ENCODE results near the gene CYP2W1.

The CYP2W1 gene

DNA sequence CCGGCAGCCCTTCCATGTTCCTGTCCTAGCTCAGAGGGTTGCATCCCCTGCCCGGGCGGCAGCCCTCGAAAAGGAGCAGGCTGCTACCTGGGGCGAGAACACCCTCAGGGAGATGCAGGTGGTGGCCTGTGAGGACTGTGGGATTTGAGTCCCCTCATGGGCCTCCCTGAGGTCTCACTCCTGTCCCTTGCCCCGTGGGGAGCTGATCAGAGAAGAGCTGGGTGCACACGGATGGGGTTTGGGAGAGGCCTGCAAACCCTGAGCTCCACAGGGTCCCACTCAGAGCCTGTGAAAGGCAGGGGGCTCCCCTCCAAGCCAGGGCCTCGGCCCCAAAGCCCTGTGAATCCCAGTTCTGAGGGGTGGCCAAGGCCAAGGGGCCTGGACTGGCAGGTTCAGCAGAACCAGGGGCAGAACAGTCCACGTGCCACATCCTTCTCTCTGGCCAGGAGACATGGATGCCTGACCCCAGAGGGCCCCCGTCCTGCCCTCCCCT is 424 bp upstream of the CYP2W1 start:
- no peak for DNase-seq (ENCODE audit: low spot score)

DNA sequence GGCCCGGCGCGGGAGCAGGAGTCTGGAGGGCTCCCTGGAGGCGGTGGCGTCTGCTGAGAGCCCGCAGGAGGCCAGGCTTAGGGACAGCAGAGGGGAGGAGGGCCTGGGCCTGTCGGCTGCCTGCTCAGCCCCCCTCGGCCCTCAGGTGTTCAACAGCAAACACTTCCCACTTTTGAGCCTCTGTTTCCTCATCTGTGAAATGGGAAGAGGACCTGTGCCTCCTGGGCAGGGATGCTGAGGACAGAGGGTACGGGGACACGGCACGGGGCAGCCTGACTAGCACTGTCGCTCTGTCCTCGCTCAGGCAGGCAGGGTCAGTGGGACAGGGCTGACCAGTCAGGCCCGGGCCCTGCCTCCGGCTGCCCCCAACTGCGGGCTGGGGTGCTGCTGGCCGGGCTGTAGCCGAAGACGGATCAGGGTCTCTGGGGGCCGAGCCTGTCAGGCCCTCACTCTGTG is 663 bp downstream of the CYP2W1 start:
- no peak for DNase-seq (ENCODE audit: low spot score)

DNA sequence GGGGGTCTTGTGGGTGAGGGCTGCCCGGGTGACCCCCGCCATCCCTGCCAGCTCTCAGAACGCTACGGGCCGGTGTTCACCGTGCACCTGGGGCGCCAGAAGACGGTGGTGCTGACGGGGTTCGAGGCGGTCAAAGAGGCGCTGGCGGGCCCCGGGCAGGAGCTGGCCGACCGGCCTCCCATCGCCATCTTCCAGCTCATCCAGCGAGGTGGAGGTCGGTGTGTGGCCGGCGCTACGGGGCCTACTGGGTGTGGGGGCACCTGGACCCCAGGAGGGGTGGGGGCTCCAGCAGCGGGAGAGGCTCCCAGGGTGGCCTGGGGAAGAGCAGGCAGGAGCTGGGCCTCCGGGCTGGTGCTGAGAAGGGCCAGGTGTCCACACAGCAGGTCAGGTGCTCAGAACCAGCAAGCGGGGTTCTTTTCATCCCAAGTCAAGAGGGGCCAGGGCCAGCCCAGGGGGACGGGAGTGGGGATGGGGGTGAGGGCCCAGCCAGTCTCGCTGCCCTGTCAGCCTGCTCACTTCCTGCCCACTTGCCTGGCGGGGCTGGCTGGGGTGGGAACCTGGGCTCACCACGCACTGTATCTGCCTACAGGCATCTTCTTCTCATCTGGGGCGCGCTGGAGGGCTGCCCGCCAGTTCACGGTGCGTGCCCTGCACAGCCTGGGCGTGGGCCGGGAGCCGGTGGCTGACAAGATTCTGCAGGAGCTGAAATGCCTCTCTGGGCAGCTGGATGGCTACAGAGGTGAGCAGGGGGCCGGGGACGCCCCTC is 1.6 kb downstream of the CYP2W1 start:
- no peak for DNase-seq (ENCODE audit: low spot score)

DNA sequence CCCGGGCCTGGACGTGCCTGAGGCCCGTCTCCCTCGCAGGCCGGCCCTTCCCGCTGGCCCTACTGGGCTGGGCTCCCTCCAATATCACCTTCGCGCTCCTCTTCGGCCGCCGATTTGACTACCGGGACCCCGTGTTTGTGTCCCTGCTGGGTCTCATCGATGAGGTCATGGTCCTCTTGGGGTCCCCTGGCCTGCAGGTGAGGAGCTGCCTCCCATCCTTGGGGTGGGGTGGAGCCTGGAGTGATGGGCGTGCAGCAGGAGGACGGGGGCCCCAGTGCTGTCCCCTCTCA is 2.1 kb downstream of the CYP2W1 start:
- no peak for DNase-seq (ENCODE audit: low spot score)

DNA sequence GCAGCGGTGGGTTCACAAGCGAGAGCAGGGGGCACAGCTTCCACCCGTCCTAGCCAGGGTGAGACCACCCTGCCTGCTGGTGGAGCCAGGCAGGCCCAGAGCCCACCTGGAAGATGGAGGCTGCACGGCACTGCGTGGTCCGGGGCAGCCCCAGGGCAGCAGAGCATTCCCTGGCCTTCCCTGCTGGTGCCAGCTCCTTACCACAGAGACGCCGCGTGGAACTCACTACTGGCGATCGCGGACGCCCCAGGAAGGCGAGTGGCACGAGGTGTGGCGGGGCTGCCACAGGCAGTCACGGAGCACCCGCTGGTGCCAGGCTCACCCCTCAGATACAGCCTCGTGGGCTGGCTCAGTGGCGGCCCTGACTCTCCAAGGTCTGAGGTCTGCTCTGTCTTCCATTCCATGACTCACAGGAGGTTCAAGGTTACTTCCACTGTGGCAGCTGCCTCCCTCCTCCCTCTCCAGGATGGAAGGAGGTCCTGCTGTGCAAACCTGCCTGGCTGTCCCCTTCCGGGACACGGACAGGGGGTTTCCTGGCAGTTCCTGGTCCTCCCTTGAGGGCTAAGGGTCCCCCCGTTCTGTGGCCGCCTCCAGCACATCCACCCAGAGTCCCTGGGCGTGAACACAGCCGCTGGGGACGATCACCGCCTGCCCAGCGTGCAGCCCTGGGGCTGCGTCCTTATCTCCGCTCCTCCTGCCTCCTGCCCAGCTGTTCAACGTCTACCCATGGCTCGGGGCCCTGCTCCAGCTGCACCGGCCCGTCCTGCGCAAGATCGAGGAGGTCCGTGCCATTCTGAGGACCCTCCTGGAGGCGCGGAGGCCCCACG is 3.1 kb downstream of the CYP2W1 start:
- DNase-seq (ENCODE audit: low spot score), result no peak

DNA sequence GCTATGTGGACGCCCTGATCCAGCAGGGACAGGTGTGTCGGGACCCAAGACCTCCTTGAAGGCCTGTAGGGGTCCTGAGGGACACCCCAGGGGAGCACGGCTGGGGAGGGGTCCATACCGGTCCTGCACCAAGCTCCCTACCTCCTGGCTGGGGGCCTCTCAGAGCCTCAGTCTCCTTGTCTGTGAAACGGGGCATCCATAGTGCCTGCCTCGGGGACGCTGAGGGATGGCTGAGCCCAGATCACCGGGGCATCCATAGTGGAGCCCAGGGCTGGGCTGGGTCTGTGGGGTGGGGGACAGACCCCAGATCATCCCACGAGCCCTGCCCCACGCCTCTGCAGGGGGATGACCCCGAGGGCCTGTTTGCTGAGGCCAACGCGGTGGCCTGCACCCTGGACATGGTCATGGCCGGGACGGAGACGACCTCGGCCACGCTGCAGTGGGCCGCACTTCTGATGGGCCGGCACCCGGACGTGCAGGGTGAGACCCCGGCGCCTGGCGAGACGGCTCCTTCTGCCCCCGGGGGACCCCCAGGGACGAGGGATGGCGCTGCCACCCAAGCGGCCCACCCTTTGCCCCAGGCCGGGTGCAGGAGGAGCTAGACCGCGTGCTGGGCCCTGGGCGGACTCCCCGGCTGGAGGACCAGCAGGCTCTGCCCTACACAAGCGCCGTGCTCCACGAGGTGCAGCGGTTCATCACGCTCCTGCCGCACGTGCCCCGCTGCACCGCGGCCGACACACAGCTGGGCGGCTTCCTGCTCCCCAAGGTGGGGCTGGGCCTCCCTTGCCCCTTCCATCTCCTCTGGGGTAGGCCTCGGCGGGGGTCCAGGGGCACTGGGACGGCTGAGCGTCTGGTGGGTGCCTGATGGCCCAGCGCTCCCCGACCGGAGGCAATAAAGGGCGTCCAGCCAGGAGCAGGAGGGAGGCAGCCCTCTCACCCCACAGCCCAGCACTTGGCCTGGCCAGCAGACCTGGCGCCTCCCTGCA is 4.1 kb downstream of the CYP2W1 start:
- DNase-seq (ENCODE audit: low spot score), result no peak

DNA sequence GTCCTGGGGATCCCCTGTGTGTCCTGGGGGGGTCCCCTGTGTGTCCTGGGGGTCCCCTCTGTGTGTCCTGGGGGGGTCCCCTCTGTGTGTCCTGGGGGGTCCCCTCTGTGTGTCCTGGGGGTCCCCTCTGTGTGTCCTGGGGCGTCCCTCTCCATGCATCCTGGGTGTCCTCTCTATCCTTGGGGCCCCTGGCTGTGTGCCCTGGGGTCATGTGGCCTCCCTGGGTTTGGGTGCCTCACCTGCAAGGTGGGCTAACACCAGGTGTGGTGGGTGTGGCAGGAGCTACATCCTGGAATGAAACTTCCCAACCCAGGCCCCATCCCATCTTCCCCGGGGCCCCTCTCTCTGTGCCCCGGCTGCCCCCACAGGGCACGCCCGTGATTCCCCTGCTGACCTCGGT is 4.9 kb downstream of the CYP2W1 start:
- no peak for DNase-seq (ENCODE audit: low spot score)

DNA sequence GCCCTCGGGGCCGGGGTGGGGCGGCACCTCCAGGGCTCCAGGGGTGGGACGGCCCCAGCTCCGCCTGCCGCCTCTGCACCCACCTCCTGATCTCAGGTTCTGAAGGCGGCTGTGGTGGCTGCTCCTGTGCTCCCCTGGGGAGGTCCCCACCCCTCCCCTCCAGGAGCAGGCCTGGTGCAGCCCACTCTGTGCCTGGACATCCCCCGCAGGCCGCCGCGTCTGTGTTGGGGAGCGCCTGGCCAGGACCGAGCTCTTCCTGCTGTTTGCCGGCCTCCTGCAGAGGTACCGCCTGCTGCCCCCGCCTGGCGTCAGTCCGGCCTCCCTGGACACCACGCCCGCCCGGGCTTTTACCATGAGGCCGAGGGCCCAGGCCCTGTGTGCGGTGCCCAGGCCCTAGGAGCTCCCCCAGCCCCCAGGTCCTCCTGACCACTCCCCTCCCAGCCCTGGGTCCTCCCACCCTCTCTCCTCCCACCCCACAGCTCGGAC is 5.5 kb downstream of the CYP2W1 start:
- no peak for DNase-seq (ENCODE audit: low spot score)

DNA sequence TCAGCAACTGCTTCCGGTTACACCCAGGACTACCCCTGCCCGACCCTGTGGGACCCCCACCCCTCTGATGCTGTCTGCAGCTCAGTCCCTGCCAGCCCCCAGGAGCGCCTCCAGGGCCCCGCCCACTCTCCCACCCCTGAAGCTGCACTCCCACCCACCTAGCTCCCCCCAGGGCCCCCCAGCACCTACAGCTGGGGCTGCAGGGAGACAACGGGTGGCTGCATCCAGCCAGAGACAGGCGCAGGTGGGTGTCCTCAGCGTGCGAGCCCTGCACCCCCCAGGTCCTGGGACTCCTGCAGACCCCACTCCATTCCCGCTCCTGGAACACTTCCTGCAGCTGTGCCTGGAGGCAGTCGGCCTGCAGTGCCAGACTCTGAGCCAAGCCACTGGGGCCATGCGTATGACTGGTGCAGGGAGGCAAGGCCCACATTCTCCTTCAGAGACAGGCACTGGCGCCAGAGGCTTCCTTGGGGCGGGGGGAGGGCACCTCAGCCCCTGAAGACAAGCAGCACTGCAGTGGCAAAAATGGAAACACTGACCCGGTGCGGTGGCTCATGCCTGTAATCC is 6.1 kb downstream of the CYP2W1 start:
- DNase-seq (ENCODE audit: low spot score), result no peak

DNA sequence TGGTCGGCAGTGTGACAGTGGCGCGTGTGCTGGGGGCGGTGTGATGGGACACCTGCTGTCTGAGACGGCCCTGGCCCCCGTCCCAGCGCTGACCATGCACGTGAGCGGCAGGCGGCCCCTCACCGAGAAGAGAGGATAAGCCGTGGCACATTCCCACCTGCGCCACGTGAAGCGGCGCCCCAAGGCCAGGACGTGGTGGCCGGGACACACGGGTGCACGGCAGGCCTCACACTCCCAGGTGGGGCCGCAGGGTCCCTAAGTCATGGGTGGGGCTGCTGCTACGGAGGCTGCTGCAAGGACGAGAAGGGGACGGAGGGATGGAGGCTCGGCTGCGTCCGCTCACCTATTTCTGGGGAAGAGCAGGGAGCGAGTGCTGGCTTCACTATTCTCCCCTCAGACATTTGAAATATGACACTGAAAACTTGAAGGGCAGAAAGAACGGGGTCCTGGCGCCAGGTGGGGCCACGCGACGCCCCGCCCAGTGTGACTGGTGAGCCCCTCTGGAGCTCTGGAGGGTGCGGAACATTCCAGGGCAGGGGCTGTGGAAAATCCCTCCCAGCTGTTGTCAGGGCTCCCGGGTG is 7.5 kb downstream of the CYP2W1 start:
- DNase-seq (ENCODE audit: low spot score), result no peak

DNA sequence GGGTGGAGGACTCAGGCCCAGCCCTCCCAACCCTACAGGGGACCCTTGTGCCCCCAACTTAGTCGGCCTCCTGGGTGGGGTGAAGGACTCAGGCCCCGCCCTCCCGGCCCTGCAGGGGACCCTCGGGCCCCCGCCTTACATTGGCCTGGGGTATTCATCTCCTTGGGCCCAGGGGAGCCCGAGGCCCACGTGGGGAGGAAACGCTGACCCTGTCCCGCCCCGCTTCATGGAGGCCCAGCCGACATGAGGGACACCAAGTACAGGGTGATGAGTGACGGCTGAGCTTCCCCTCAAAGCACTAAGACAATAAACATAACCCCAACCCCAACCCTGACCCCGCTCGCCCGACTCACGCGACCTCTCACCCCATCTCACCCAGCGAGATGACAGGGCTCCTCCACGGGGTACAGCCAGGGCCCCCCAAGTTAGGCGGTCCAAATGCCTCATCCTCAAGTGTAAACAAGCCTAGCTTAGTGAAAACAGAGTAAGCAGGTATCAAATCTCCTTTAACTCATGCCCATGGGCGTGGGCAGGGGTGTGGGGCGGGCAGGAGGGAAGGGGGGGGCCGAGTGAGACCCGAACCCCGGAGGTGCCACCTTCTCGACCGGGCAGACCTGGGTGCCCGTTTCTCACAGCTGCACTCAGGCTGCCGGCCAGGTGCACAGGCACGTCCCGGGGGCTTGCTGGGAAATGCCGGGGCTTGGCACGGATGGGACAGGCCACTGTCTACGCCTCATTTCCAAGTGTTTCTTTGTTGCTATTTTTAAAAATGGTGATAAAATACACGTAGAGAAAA is 8.2 kb downstream of the CYP2W1 start:
- no peak for DNase-seq (ENCODE audit: low spot score)

DNA sequence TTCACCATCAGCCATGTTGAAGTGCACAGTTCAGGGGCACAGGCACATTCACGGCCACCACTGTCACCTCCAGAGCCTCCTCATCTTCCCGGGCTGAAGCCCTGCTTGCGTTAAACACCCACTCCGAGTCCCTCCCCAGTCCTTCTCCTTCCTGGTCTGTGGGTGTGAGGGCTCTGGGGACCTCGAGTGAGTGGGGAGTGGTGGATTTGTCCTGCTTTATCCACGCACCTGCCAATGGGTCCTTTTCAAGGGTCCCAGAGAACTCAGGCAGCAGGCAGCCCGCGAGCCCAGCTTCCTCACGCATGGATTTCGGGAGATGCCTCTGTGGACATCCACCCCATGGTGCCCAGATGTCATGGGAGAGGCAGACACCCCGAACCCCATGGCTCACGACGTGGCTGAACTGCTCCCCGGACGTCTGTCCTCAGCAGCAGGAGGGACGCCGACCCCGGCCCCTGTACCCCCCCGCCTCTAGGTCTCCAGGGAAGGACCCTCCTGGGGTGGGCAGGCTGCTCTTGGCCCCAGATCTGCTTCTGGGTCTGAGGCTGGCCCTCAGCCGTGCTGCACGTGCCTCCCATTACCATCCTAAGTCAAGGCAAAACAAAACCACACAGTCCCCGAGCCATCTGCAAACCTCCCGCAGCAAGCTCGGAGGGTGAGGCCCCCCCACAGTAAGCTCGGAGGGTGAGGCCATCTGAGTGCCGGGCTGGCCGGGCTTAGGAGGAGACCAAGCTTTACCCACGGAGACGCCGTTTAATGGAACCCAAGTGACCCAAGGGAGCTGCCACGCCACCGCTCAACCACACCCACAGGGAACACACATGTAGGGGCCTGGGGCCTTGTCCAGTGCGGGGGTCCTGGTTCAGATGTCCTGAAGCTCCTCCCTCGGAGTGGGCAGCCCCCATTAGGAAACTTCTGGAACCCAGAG is 9.0 kb downstream of the CYP2W1 start:
- no peak for DNase-seq (ENCODE audit: low spot score)

DNA sequence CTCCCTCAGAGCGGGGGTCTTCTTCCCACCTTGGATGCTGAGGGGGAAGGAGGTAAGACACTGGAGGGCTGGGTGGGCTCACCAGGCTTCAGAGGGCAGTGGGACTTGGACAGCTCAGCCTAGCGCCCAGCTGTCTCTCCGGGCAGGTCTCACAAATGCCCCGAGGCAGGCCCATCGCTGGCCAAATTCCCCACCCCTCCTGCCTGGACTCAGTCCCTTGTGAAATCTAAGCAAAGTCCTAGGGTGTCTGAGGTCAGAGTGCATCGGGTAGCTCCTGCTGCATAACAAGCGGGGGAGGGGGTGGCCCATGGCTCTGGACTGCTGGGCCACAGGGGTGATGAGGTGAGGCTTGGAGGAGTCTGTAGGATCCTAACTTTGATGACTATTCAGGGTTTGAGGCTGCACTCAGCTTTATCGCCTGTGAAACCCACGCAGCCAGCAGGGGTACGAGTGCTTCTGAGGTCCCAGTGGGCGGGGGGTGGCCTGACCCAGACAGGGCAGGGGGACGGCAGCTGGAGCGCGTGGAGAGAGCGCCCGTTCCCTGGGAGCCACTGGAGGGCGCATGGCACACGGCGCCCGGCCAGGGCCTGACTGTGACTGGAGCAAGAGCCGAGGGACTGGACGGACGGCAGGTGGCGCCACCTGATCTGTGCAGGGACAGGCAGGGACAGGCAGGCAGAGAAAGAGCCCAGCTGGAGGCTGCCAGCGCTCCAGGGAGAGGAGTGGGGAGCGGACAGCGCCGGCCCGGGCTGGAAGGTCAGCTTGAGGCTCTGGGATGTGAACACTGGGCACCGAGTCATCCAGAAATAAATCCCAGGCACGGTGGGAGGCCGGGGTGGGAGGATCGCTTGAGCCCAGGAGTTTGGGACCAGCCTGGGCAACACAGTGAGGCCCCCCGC is 10.0 kb downstream of the CYP2W1 start:
- DNase-seq (ENCODE audit: low spot score), result peak; percentile 99

DNA sequence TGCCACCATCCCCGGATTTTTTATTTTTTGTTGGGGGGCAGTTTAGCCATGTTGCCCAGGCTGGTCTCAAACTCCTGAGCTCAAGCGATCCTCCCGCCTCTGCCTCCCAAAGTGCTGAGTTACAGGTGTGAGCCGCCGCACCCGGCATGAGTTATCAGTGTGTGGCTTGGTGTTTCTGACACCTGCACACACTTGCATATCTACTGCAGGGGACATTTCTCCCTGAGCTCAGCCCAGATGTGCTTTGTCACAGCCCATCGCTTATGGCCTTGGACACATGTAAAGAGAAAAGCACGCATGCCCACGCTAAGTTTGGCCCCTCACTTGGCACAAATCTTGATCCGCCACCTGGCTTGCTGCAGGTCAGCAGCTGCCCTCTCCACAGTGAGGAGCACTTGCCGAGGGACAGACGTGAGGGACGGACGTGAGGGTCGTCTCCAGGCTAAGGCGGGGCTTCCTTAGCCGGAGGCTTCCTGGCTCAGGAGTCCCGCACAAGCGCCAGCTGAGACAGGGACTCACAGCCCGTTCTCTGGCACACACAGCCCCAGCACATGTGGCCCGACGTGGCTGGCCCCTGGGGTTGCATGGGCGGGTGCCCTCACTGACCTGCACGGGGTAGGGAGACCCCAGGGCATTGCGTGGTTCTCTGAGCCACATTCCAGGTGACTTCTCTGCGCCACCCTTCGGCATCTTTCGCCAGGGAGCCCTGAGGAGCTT is 11.8 kb downstream of the CYP2W1 start:
- no peak for DNase-seq (ENCODE audit: low spot score)

DNA sequence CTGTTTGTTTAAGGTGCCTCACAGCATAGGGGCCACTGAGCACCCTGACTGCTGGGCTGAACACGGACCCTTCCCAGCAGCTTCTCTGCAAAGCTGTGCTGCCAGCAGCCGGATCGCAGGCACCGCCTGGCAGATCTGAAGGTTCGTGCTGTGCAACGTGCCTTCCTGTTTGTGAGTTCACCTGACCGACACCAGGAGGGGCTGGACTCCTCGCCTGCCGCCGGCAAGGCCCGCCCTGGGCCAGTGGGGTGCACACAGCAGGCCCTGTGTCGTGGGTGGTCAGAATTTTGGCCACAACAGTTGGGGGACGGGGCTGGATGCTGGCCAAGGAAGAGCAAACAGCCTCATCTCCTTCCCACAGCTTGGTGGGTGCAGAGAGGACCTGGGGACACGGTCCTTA is 12.6 kb downstream of the CYP2W1 start:
- no peak for DNase-seq (ENCODE audit: low spot score)

DNA sequence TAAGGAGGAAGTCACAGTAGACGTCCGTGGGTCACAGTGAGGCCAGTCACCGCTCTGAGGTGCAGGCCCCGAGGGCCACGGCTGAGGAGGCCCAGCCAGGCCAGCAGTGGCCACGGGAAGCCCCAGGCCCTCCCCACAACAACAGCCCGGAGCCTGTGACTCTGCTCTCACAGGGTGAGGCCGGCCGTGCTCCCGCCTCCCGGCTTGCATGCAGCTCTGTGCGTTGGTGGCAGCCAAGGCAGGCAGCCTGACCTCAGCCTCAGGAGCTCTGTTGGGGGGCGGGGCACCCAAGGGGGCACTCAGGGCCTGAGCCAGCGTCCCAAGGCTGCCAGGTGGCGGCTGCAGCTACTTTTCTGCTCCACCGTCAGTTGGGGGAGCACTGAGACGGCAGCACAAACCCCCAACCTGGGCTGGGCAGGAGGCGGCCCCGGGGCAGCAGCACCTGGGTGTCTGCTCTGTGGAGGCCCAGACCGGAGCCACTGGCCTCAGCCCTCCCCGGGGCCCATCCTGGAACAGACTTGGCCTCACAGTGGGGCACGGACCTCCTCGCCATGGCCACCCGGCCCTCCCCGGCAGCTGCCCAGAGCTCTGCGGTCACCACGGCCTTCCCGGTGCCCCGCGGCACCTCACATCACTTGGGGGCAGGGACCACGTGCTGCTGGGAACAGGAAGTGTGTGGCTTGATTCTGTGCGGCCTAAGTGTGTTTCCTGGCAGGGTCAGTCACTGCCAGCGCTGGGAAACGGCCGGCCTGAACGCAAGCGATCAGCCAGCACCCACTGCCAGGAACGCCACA is 13.3 kb downstream of the CYP2W1 start:
- DNase-seq (ENCODE audit: low spot score), result no peak
